HepG2 (cell line): ENCODE measurements around the gene SEPTIN11. TPM values are rescaled to one million over a fixed set of nuclear protein-coding genes. Genes with fewer than 3 reads are reported as not detected.

Experiments
- MAFF ChIP-seq: IDR thresholded peaks from 2 replicates; pipeline ENCODE4 v1.6.1; 2011; ENCODE audit warnings: low read depth, low read length, improper control_type of control experiment
- MIER2 ChIP-seq: IDR thresholded peaks from 2 replicates; pipeline ENCODE4 v1.6.1; 2016; ENCODE audit warnings: missing biosample characterization, missing genetic modification reagents
- NR2F1 ChIP-seq, 2 experiments: fragments of 450-650 bp in 1 of 2; formaldehyde crosslinking in 1 of 2; IDR thresholded peaks; 2 replicates each; pipeline versions ENCODE4 v1.5.0 to v1.6.1; 2016 to 2020; ENCODE audit warnings: mild to moderate bottlenecking in 1 of 2, missing compliant biosample characterization in 1 of 2, missing genetic modification reagents in 1 of 2, moderate library complexity in 1 of 2
- NR2F2 ChIP-seq: IDR thresholded peaks from 2 replicates; pipeline ENCODE4 v1.6.1; 2012; ENCODE audit warnings: low read depth, inconsistent platforms, borderline replicate concordance
- PLRG1 ChIP-seq: fragments of 450-650 bp; conservative IDR thresholded peaks from 2 replicates; pipeline ENCODE4 v1.6.1; 2016
- SRSF9 ChIP-seq: fragments of 200-400 bp; formaldehyde crosslinking; IDR thresholded peaks from 2 replicates; pipeline ENCODE4 v1.6.1; 2018; ENCODE audit warnings: borderline replicate concordance, mild to moderate bottlenecking, low read depth, low read length; ENCODE audit not compliant: insufficient read depth, poor library complexity, severe bottlenecking
- WIZ ChIP-seq: sonication (generic); formaldehyde crosslinking; IDR thresholded peaks from 2 replicates; pipeline ENCODE4 v1.5.1; 2020; ENCODE audit warnings: mild to moderate bottlenecking, missing genetic modification reagents
- ZNF552 ChIP-seq: sonication (generic); formaldehyde crosslinking; IDR thresholded peaks from 2 replicates; pipeline ENCODE4 v1.9.0; 2022; ENCODE audit warnings: missing genetic modification reagents, mild to moderate bottlenecking, borderline replicate concordance
- ZNF614 ChIP-seq: IDR thresholded peaks from 2 replicates; pipeline ENCODE4 v1.6.1; 2018; ENCODE audit warnings: missing biosample characterization, missing genetic modification reagents, inconsistent platforms, borderline replicate concordance
- ZNF749 ChIP-seq: sonication (generic); formaldehyde crosslinking; IDR thresholded peaks from 2 replicates; pipeline ENCODE4 v1.8.0; 2022; ENCODE audit warnings: mild to moderate bottlenecking, missing genetic modification reagents, moderate library complexity, borderline replicate concordance
- ZSCAN22 ChIP-seq: sonication (generic); formaldehyde crosslinking; IDR thresholded peaks from 2 replicates; pipeline ENCODE4 v1.4.0; 2020; ENCODE audit warnings: mild to moderate bottlenecking, missing genetic modification reagents
- polyA plus RNA-seq, 8 experiments: library from polyadenylated mRNA; depleted of rRNA in 3 of 8; stranded (reverse) in 7 of 8; unstranded in 1 of 8; fragments of >200 nt; fragmentation: Illumina TruSeq in 4 of 8; extraction: Trizol in 4 of 8; gene quantifications; 2 replicates each; pipeline versions ENCODE4 v1.2.1 to v1.2.3, GENCODE V29; 2011 to 2016; ENCODE audit warnings: low read depth in 4 of 8, missing spikeins in 1 of 8, mixed read lengths in 1 of 8; ENCODE audit not compliant: insufficient read depth in 1 of 8
- total RNA-seq, 5 experiments: library from RNA; depleted of rRNA; stranded (reverse); fragments of >200 nt; fragmentation: Illumina TruSeq; extraction: Trizol; gene quantifications; 2 replicates each; pipeline ENCODE4 v1.2.3, GENCODE V29; 2016; ENCODE audit warnings: low read depth in 1 of 5
- TF ChIP-seq, protein P1 (sequence below): IDR thresholded peaks from 2 replicates; pipeline ENCODE4 v1.4.0; 2020; ENCODE audit warnings: mild to moderate bottlenecking, missing genetic modification reagents
- TF ChIP-seq, protein P2 (sequence below): sonication (generic); formaldehyde crosslinking; IDR thresholded peaks from 2 replicates; pipeline ENCODE4 v1.5.0; 2020; ENCODE audit warnings: missing genetic modification reagents
- TF ChIP-seq, protein P3 (sequence below): fragments of 450-650 bp; IDR thresholded peaks from 2 replicates; pipeline ENCODE4 v1.6.1; 2016
- TF ChIP-seq, protein P4 (sequence below): sonication (generic); formaldehyde crosslinking; IDR thresholded peaks from 2 replicates; pipeline ENCODE4 v1.9.0; 2021; ENCODE audit warnings: mild to moderate bottlenecking, missing genetic modification reagents

Gene SEPTIN11
- total and polyA plus RNA-seq, 2 of the 13 experiments (the other 11 are each of a cell fraction or from before 2014, with no cell fraction given), result 28.9 to 47.3 TPM

DNA sequence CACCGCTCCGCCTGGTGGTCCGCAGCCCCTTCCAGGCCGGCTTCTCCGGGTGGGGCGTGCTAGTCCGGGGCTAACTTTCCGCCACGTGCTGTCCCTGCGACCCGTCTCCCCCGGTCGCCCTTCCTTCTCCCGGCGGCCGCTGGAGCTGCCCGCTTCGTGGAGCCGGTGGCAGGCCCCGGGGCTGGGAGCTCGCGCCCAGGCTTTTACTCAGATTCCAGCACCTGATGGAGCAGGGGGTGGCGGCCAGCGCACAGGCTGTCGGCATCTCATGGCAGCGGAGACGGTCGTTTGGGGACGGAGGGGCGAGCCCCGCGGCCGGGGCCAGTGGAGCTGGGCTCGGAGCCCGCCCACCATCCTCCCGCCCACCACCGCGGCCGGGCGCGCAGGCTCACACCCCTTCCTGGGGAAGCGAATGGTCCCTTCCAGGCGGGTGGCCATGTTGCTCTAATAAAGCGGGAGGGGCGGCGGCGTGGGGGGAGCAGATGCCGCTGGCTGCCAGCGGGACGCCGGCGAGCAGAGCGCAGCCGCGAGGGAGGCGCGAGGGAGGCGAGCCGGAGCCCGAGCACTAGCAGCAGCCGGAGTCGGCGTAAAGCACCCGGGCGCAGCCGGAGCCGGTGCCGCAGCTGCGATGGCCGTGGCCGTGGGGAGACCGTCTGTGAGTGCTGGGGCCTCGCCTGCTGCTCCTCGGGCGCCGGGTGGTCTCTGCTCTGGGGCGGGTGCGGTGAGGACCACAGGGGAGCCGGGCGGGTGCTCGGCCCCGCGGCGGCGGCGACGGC lies at the start of gene SEPTIN11 (continued):
- TF ChIP-seq, protein P1, sequence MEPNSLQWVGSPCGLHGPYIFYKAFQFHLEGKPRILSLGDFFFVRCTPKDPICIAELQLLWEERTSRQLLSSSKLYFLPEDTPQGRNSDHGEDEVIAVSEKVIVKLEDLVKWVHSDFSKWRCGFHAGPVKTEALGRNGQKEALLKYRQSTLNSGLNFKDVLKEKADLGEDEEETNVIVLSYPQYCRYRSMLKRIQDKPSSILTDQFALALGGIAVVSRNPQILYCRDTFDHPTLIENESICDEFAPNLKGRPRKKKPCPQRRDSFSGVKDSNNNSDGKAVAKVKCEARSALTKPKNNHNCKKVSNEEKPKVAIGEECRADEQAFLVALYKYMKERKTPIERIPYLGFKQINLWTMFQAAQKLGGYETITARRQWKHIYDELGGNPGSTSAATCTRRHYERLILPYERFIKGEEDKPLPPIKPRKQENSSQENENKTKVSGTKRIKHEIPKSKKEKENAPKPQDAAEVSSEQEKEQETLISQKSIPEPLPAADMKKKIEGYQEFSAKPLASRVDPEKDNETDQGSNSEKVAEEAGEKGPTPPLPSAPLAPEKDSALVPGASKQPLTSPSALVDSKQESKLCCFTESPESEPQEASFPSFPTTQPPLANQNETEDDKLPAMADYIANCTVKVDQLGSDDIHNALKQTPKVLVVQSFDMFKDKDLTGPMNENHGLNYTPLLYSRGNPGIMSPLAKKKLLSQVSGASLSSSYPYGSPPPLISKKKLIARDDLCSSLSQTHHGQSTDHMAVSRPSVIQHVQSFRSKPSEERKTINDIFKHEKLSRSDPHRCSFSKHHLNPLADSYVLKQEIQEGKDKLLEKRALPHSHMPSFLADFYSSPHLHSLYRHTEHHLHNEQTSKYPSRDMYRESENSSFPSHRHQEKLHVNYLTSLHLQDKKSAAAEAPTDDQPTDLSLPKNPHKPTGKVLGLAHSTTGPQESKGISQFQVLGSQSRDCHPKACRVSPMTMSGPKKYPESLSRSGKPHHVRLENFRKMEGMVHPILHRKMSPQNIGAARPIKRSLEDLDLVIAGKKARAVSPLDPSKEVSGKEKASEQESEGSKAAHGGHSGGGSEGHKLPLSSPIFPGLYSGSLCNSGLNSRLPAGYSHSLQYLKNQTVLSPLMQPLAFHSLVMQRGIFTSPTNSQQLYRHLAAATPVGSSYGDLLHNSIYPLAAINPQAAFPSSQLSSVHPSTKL (CRISPR knock-in tag), result peak; percentile 67
- TF ChIP-seq ZNF552 (CRISPR knock-in tag), result no peak
- no peak for TF ChIP-seq MAFF
- TF ChIP-seq SRSF9, result no peak
- no peak for TF ChIP-seq NR2F1 (CRISPR knock-in tag; IDR thresholded peaks at IDR 0.05)
- TF ChIP-seq NR2F2, result no peak; the same call in 1 of the 2 replicates
- TF ChIP-seq, protein P2, sequence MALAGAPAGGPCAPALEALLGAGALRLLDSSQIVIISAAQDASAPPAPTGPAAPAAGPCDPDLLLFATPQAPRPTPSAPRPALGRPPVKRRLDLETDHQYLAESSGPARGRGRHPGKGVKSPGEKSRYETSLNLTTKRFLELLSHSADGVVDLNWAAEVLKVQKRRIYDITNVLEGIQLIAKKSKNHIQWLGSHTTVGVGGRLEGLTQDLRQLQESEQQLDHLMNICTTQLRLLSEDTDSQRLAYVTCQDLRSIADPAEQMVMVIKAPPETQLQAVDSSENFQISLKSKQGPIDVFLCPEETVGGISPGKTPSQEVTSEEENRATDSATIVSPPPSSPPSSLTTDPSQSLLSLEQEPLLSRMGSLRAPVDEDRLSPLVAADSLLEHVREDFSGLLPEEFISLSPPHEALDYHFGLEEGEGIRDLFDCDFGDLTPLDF, result peak; percentile 30; the same call in 1 of the 2 replicates
- TF ChIP-seq WIZ (CRISPR knock-in tag), result no peak
- TF ChIP-seq, protein P3, sequence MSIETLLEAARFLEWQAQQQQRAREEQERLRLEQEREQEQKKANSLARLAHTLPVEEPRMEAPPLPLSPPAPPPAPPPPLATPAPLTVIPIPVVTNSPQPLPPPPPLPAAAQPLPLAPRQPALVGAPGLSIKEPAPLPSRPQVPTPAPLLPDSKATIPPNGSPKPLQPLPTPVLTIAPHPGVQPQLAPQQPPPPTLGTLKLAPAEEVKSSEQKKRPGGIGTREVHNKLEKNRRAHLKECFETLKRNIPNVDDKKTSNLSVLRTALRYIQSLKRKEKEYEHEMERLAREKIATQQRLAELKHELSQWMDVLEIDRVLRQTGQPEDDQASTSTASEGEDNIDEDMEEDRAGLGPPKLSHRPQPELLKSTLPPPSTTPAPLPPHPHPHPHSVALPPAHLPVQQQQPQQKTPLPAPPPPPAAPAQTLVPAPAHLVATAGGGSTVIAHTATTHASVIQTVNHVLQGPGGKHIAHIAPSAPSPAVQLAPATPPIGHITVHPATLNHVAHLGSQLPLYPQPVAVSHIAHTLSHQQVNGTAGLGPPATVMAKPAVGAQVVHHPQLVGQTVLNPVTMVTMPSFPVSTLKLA, result no peak
- TF ChIP-seq, protein P4, sequence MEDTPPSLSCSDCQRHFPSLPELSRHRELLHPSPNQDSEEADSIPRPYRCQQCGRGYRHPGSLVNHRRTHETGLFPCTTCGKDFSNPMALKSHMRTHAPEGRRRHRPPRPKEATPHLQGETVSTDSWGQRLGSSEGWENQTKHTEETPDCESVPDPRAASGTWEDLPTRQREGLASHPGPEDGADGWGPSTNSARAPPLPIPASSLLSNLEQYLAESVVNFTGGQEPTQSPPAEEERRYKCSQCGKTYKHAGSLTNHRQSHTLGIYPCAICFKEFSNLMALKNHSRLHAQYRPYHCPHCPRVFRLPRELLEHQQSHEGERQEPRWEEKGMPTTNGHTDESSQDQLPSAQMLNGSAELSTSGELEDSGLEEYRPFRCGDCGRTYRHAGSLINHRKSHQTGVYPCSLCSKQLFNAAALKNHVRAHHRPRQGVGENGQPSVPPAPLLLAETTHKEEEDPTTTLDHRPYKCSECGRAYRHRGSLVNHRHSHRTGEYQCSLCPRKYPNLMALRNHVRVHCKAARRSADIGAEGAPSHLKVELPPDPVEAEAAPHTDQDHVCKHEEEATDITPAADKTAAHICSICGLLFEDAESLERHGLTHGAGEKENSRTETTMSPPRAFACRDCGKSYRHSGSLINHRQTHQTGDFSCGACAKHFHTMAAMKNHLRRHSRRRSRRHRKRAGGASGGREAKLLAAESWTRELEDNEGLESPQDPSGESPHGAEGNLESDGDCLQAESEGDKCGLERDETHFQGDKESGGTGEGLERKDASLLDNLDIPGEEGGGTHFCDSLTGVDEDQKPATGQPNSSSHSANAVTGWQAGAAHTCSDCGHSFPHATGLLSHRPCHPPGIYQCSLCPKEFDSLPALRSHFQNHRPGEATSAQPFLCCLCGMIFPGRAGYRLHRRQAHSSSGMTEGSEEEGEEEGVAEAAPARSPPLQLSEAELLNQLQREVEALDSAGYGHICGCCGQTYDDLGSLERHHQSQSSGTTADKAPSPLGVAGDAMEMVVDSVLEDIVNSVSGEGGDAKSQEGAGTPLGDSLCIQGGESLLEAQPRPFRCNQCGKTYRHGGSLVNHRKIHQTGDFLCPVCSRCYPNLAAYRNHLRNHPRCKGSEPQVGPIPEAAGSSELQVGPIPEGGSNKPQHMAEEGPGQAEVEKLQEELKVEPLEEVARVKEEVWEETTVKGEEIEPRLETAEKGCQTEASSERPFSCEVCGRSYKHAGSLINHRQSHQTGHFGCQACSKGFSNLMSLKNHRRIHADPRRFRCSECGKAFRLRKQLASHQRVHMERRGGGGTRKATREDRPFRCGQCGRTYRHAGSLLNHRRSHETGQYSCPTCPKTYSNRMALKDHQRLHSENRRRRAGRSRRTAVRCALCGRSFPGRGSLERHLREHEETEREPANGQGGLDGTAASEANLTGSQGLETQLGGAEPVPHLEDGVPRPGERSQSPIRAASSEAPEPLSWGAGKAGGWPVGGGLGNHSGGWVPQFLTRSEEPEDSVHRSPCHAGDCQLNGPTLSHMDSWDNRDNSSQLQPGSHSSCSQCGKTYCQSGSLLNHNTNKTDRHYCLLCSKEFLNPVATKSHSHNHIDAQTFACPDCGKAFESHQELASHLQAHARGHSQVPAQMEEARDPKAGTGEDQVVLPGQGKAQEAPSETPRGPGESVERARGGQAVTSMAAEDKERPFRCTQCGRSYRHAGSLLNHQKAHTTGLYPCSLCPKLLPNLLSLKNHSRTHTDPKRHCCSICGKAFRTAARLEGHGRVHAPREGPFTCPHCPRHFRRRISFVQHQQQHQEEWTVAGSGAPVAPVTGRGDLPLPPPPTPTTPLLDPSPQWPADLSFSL (CRISPR knock-in tag), result no peak
- TF ChIP-seq ZNF749 (CRISPR knock-in tag), result peak; percentile 30; the same call in 1 of the 2 replicates
- 0 out of 2 replicates have a peak, but pooled peaks have one; percentile 42 for TF ChIP-seq MIER2 (CRISPR knock-in tag)
- no peak for TF ChIP-seq ZSCAN22 (CRISPR knock-in tag)
- TF ChIP-seq ZNF614 (CRISPR knock-in tag), result peak; percentile 86; the same call in 1 of the 2 replicates
- no peak for TF ChIP-seq PLRG1
